Thoracic aorta (tissue), 2 donors: Measurements from ENCODE around the gene SEMA6D. TPM values are rescaled to one million over a fixed set of nuclear protein-coding genes. Genes with fewer than 3 reads are reported as not detected.

Experiments used
- ATAC-seq: fragments of 150-250 bp; one replicate; pipeline ENCODE4 v1.8.0; 2017; ENCODE audit warnings: low read depth; ENCODE audit not compliant: insufficient number of reproducible peaks, low FRiP score
- DNase-seq: peaks from one replicate; pipeline ENCODE4 v3.0.0-alpha.2; 2020; ENCODE audit warnings: low spot score
- H3K27ac ChIP-seq, 2 donors: fragments of 200-600 bp; sonication (generic); 1 replicate in 1 of 2; 2 replicates in 1 of 2; pipeline ENCODE4 v1.5.1; 2016; ENCODE audit warnings: mild to moderate bottlenecking in 2 of 2, moderate library complexity in 2 of 2
- H3K27me3 ChIP-seq: fragments of 200-600 bp; sonication (generic); replicated peaks from 2 replicates; pipeline ENCODE4 v1.6.0; 2016; ENCODE audit warnings: mild to moderate bottlenecking; ENCODE audit not compliant: insufficient read depth
- H3K36me3 ChIP-seq: fragments of 200-600 bp; sonication (generic); one replicate; pipeline ENCODE4 v1.5.1; 2016
- H3K4me1 ChIP-seq, 2 donors: fragments of 200-600 bp; sonication (generic); 1 replicate in 1 of 2; 2 replicates in 1 of 2; pipeline versions ENCODE4 v1.5.1 to v1.6.0; 2016; ENCODE audit warnings: low read depth in 2 of 2, mild to moderate bottlenecking in 1 of 2; ENCODE audit not compliant: control insufficient read depth in 1 of 2
- H3K4me3 ChIP-seq: fragments of 200-600 bp; sonication (generic); 2 replicates; pipeline ENCODE4 v1.5.1; 2016; ENCODE audit warnings: mild to moderate bottlenecking
- H3K9me3 ChIP-seq: fragments of 200-600 bp; sonication (generic); 2 replicates; pipeline ENCODE4 v1.5.1; 2016
- CTCF ChIP-seq: fragments of 200-600 bp; sonication (generic); IDR thresholded peaks from one replicate; pipeline ENCODE4 v1.5.1; 2019; ENCODE audit warnings: antibody characterized with exemption
- total RNA-seq, 2 donors: library from RNA; depleted of rRNA; stranded (reverse); fragments of >200 nt; gene quantifications; one replicate each; pipeline versions ENCODE4 v1.1.0 to v1.2.3, GENCODE V29; 2016

Gene SEMA6D
- total RNA-seq, 2 donors from 2014 or later = 12.9 to 15.3 TPM

- no peak overlapping the region for H3K4me3 ChIP-seq
- H3K36me3 ChIP-seq = no peaks in the 10 kb centered on the region
- H3K27ac ChIP-seq = no peak overlapping the region
- no peaks in the 10 kb centered on the region for H3K27me3 ChIP-seq
- peaks cover 4 to 19% of the 10 kb centered on the region in 2 donors for H3K4me1 ChIP-seq
- no peaks in the 10 kb centered on the region for H3K9me3 ChIP-seq
- ATAC-seq = no peak
- no peak for DNase-seq
- TF ChIP-seq CTCF = no peak
Measured at GRCh38 chr15:47792231-47792630, 74.9 kb downstream of the SEMA6D start.

GRCh38 chr15:47794252-47794914 lies 77.1 kb downstream of the SEMA6D start:
- ATAC-seq (no peak), DNase-seq (no peak)
- Histone ChIP-seq H3K4me3 (no peak overlapping the region), H3K27ac (no peak overlapping the region), H3K27me3 (no peaks in the 10 kb centered on the region), H3K4me1 (peaks cover 4 to 13% of the 10 kb centered on the region in 2 donors), H3K36me3 (no peaks in the 10 kb centered on the region), H3K9me3 (no peaks in the 10 kb centered on the region)
- no peak for TF ChIP-seq CTCF

- peaks cover 4 to 13% of the 10 kb centered on the region in 2 donors for H3K4me1 ChIP-seq
- DNase-seq = no peak
- H3K9me3 ChIP-seq = no peaks in the 10 kb centered on the region
- H3K36me3 ChIP-seq = no peaks in the 10 kb centered on the region
- H3K4me3 ChIP-seq = no peak overlapping the region
- no peak overlapping the region for H3K27ac ChIP-seq
- no peak for ATAC-seq
- no peaks in the 10 kb centered on the region for H3K27me3 ChIP-seq
- TF ChIP-seq CTCF = no peak
Measured at GRCh38 chr15:47795864-47796263, 78.6 kb downstream of the SEMA6D start.

- Histone ChIP-seq H3K36me3 (no peaks in the 10 kb centered on the region), H3K4me3 (no peak overlapping the region), H3K27me3 (no peaks in the 10 kb centered on the region), H3K27ac (no peak overlapping the region), H3K9me3 (no peaks in the 10 kb centered on the region), H3K4me1 (peaks cover 4 to 13% of the 10 kb centered on the region in 2 donors)
- TF ChIP-seq CTCF = no peak
- DNase-seq = no peak
- ATAC-seq = no peak
Measured at GRCh38 chr15:47796339-47796738, 79.0 kb downstream of the SEMA6D start.

GRCh38 chr15:47796830-47797229 lies 79.5 kb downstream of the SEMA6D start:
- peaks cover 4 to 13% of the 10 kb centered on the region in 2 donors for H3K4me1 ChIP-seq
- DNase-seq (no peak), ATAC-seq (no peak)
- TF ChIP-seq CTCF = no peak
- H3K27ac ChIP-seq = no peak overlapping the region
- H3K36me3 ChIP-seq = no peaks in the 10 kb centered on the region
- H3K27me3 ChIP-seq = no peaks in the 10 kb centered on the region
- H3K4me3 ChIP-seq = no peak overlapping the region
- no peaks in the 10 kb centered on the region for H3K9me3 ChIP-seq
